Muscle of leg (tissue), 11 donors: ENCODE results near the gene AVEN. TPM values are rescaled to one million over a fixed set of nuclear protein-coding genes. Genes with fewer than 3 reads are reported as not detected.
"Not testable (repeated sequence)": the region's sequence is repeated elsewhere in the genome, so short reads cannot be mapped to it uniquely, and the experiment has no call there.

Experiments used
- DNase-seq: peaks from one replicate; pipeline ENCODE4 v3.0.0; 2013
- H3K27ac ChIP-seq: one replicate; pipeline ENCODE4 v1.5.1; 2013; ENCODE audit warnings: mild to moderate bottlenecking, low read length, control low read depth
- H3K27me3 ChIP-seq: one replicate; pipeline ENCODE4 v1.6.1; 2013; ENCODE audit warnings: low read length; ENCODE audit not compliant: control insufficient read depth, insufficient read depth
- H3K36me3 ChIP-seq: one replicate; pipeline ENCODE4 v1.6.1; 2013; ENCODE audit warnings: low read length; ENCODE audit not compliant: control insufficient read depth, insufficient read depth
- H3K4me1 ChIP-seq: one replicate; pipeline ENCODE4 v1.6.1; 2013; ENCODE audit warnings: low read length; ENCODE audit not compliant: control insufficient read depth, insufficient read depth
- H3K4me3 ChIP-seq: one replicate; pipeline ENCODE4 v1.5.1; 2013; ENCODE audit warnings: low read length, control low read depth
- H3K9me3 ChIP-seq: replicated peaks from 2 replicates; pipeline ENCODE4 v1.6.1; 2013; ENCODE audit warnings: low read depth, low read length; ENCODE audit not compliant: control insufficient read depth
- WGBS: methylation state at CpG from one replicate; pipeline ENCODE4 v1.1.5; 2013; ENCODE audit warnings: missing lambda C conversion rate; ENCODE audit not compliant: insufficient coverage; 5-methylcytosine and 5-hydroxymethylcytosine counted together
- polyA plus RNA-seq, 8 donors: library from polyadenylated mRNA; unstranded; fragments of 120-200 nt; gene quantifications; one replicate each; pipeline versions ENCODE4 v1.2.1 to v1.2.3, GENCODE V29; 2013; ENCODE audit warnings: inconsistent platforms in 1 of 8, low replicate concordance in 1 of 8; ENCODE audit not compliant: insufficient read length in 8 of 8, insufficient read depth in 1 of 8
- total RNA-seq: library from RNA; stranded (reverse); fragments of 120-200 nt; gene quantifications from one replicate; pipeline ENCODE4 v1.2.4, GENCODE V29; 2013

AVEN gene
- total and polyA plus RNA-seq, 9 donors = 16.7 to 22.8 (median 20.0) TPM

DNA sequence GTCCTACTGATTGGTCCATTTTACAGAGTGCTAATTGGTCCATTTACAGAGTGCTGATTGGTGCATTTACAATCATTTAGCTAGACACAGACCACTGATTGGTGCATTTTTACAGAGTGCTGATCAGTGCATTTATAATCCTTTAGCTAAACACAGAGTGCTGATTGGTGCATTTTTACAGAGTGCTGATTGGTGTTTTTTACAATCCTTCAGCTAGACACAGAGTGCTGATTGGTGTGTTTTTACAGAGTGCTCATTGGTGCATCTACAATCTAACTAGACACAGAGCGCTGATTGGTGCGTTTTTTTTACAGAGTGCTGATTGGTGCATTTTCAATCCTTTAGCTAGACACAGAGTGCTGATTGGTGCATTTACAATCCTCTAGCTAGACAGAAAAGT is 20.3 kb downstream of the AVEN start:
- not testable (repeated sequence) for H3K4me3 ChIP-seq, H3K9me3 ChIP-seq, H3K4me1 ChIP-seq, H3K27me3 ChIP-seq, H3K36me3 ChIP-seq, DNase-seq, H3K27ac ChIP-seq
- no CpG with 5 or more reads among the region's 2 CpGs for WGBS

DNA sequence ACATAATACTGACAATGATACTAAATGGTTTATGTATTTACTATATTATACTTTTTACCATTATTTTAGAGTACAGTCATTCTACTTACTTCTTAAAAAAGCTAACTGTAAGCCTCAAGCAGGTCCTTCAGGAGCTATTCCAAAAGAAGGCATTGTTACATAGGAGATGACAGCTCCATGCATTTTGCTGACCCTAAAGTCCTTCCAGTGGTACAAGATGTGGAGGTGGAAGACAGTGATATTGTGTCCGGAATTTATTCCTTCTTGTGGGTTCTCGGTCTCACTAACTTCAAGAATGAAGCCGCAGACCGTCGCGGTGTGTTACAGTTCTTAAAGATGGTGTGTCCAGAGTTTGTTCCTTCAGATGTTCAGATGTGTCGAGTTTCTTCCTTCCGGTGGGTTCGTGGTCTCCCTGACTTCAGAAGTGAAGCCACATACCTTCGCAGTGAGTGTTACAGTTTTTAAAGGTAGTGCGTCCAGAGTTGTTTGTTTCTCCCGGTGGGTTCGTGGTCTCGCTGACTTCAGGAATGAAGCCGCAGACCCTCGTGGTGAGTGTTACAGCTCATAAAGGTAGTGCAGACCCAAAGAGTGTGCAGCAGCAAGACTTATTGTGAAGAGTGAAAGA is 20.9 kb downstream of the AVEN start:
- H3K4me3 ChIP-seq = no peak overlapping the region
- H3K9me3 ChIP-seq = no peaks in the 10 kb centered on the region
- H3K27me3 ChIP-seq = no peaks in the 10 kb centered on the region
- H3K27ac ChIP-seq = no peak overlapping the region
- H3K36me3 ChIP-seq = no peaks in the 10 kb centered on the region
- no peaks in the 10 kb centered on the region for H3K4me1 ChIP-seq
- no peak for DNase-seq
- 94% methylated on average over 14 of the region's 16 CpGs for WGBS

DNA sequence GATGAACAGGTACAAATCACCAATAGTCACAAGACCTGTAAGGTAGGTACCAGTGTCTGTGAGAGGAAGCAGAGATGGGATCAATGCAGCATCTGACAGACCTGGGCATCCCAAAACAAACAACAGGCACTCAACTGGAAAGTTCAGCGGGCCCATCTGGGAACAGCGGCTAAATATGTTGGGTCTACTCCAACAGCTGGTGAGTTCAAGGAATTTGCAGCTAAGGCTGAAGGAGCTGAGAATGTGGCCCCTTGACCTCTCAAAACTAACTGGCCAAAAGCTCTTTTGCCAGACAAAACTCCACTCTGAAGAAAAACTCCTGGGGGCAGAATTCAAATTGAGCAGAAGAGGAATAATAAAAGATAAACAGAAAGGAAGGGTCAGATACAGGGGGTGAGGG is 24.4 kb downstream of the AVEN start:
- no peaks in the 10 kb centered on the region for H3K27me3 ChIP-seq
- no CpG with 5 or more reads among the region's 2 CpGs for WGBS
- no peaks in the 10 kb centered on the region for H3K4me1 ChIP-seq
- no peaks in the 10 kb centered on the region for H3K36me3 ChIP-seq
- no peak overlapping the region for H3K4me3 ChIP-seq
- no peak for DNase-seq
- H3K9me3 ChIP-seq = no peaks in the 10 kb centered on the region
- no peak overlapping the region for H3K27ac ChIP-seq

DNA sequence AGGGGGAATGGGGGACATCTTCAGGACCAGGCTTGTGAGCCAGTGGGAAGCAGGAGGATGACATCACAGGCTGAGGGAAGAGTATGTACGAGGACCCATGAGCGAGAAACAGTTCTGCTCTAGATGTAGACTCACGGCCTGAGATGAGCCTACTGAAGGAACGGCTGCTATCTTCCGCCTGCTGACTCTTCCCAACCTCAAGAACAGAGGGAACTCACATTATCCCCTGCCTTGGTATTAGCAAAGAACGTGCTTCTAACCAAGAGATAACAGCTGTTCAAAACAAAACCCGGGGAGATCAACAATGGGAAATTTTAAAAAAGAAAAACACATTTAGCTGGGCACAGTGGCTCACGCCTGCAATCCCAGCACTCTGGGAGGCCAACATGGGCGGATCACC is 25.3 kb downstream of the AVEN start:
- H3K36me3 ChIP-seq = no peaks in the 10 kb centered on the region

DNA sequence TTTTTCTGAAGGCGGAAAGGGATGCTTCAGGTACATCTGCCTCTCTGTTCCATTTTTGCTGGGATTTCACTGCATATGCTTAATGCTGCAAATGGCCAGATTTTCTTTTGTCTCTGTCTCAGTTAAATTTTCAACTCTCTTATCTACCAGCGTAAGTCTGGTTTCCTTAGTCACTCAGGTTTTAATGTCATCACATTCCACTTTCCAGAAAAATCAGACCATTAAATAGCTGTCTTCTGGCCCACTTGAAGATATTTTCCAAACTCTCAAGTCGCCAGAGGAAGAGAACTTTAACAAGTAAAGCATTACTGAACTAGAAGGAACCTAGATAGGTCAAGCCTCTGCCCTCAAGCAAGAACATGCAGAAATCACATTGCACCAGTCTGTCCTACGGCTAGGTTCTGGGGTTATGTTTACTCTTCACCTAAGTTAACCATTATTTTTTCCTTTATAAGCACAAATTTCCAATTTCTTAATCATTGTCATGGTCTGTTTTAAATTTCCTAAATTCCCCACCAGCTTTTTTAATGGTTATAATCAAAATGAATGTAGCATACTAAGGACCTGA is 26.5 kb downstream of the AVEN start:
- DNase-seq = no peak
- Histone ChIP-seq H3K9me3 (no peaks in the 10 kb centered on the region), H3K27me3 (no peaks in the 10 kb centered on the region), H3K4me1 (no peaks in the 10 kb centered on the region), H3K27ac (no peak overlapping the region), H3K36me3 (no peaks in the 10 kb centered on the region), H3K4me3 (no peak overlapping the region)
- WGBS = 76% methylated on average over 3 of the region's 4 CpGs

More for the DNA sequence above, 25.3 kb downstream of the AVEN start:
- Histone ChIP-seq H3K27ac (no peak overlapping the region), H3K4me1 (no peaks in the 10 kb centered on the region), H3K4me3 (no peak overlapping the region), H3K9me3 (no peaks in the 10 kb centered on the region), H3K27me3 (no peaks in the 10 kb centered on the region)
- DNase-seq = no peak
- 94% methylated on average over 4 of the region's 9 CpGs for WGBS

DNA sequence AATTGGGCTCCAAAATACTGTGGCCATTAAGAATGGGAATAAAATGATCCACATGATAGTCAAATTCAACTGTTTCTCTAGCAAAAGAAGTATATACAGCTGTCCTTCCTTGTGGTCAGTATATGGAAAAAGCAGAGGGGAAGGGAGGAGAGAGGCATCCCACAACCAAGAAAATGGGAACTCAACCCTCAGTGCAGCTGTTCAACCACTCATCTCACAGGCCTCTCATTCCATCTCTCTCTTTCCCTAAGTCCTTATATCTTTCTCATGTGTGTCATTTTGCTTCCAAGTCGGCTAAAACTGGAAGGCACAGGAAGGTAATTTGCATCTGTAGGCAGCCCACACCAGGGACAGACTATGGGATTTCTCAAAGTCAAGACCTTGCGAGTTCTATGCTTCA is 27.5 kb downstream of the AVEN start:
- Histone ChIP-seq H3K4me3 (no peak overlapping the region), H3K4me1 (no peaks in the 10 kb centered on the region)
- peak; percentile 75 for DNase-seq

DNA sequence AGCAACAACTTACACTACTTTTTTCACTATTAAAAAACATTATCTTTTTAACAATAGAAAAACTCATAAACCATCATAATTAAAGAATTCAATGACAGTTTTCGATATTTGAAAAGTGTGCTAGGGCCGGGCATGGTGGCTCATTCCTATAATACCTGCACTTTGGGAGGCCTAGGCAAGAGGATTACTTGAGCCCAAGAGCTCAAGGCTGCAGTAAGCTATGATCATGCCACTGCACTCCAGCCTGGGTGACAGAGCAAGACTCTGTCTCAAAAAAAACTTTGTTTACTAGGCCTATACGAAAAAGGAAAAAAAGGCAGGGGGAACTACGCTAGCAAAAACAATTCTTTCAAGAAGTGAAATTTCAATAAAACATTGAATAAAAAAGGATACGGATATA is 28.1 kb downstream of the AVEN start:
- Histone ChIP-seq H3K36me3 (no peaks in the 10 kb centered on the region), H3K4me1 (no peaks in the 10 kb centered on the region), H3K27ac (no peak overlapping the region), H3K27me3 (no peaks in the 10 kb centered on the region), H3K9me3 (no peaks in the 10 kb centered on the region), H3K4me3 (no peak overlapping the region)
- 89% methylated on average over 2 of the region's 5 CpGs for WGBS
- no peak for DNase-seq

More for the DNA sequence above, 27.5 kb downstream of the AVEN start:
- Histone ChIP-seq H3K9me3 (no peaks in the 10 kb centered on the region), H3K27me3 (no peaks in the 10 kb centered on the region), H3K36me3 (no peaks in the 10 kb centered on the region), H3K27ac (no peak overlapping the region)
- WGBS = 40% methylated on average over 1 of the region's 2 CpGs

DNA sequence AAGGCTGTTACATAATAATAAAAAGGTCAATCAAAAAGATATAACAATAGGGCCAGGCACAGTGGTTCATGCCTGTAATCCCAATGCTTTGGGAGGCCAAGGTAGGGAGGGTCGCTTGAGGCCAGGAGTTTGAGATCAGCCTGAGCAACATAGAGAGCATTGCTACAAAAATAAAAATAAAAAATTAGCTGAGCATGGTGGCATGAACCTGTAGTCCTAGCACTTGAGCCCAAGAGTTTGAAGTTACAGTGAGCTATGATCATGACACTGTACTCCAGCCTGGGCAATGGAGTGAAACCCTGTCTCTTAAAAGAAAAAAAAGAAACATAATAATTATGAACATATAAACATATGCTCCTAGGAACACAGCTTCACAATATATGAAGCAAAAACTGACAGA is 29.3 kb downstream of the AVEN start:
- H3K4me3 ChIP-seq = no peak overlapping the region
- H3K27ac ChIP-seq = no peak overlapping the region
- H3K4me1 ChIP-seq = no peaks in the 10 kb centered on the region
- no peaks in the 10 kb centered on the region for H3K36me3 ChIP-seq
- H3K9me3 ChIP-seq = no peaks in the 10 kb centered on the region
- H3K27me3 ChIP-seq = no peaks in the 10 kb centered on the region
- no peak for DNase-seq
- WGBS = 100% methylated on average over 1 of the region's 1 CpG

DNA sequence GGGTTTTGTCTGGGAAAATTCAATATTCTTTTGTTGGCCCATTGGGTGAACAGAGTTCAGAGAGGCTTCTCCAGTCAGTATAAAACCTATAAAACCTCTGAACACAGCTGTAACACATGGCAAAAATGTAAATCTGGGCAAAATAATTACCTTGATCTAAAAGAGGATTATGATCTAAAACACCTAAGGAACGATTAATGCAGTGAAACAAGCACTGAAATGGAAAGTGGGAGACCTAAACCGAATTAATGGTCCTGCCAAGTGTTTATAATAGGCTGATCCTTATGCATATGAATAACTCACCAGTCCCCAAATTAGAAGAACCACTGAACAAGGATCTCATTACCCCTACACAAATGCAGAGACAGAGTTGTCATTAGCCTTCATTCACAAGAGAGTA is 32.6 kb downstream of the AVEN start:
- H3K27ac ChIP-seq = no peak overlapping the region
- no peaks in the 10 kb centered on the region for H3K4me1 ChIP-seq
- no peak overlapping the region for H3K4me3 ChIP-seq
- no peak for DNase-seq
- no CpG with 5 or more reads among the region's 2 CpGs for WGBS
- H3K36me3 ChIP-seq = no peaks in the 10 kb centered on the region
- H3K27me3 ChIP-seq = no peaks in the 10 kb centered on the region
- H3K9me3 ChIP-seq = no peaks in the 10 kb centered on the region

DNA sequence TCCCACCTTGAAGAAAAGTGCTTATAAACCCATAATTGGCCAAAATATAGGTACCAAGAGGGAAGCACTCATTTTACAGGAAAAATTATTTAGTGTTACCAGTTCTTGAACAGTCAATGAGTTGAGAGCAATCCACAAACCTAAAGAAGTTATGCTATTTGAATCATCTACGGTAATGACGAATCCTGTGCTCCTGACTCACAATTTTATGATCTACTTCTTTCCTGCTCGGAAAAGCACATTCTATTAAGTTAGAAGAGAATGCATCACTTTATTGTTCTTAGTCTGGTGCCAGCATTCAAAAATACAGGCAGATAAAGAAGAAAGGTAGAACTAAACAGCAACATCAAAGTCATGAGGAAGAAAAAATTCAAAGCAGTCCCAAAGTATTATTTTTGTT is 37.5 kb downstream of the AVEN start:
- Histone ChIP-seq H3K4me1 (no peaks in the 10 kb centered on the region), H3K9me3 (no peaks in the 10 kb centered on the region), H3K4me3 (no peak overlapping the region), H3K27ac (no peak overlapping the region), H3K36me3 (no peaks in the 10 kb centered on the region), H3K27me3 (no peaks in the 10 kb centered on the region)
- no CpG with 5 or more reads among the region's 3 CpGs for WGBS
- no peak for DNase-seq

DNA sequence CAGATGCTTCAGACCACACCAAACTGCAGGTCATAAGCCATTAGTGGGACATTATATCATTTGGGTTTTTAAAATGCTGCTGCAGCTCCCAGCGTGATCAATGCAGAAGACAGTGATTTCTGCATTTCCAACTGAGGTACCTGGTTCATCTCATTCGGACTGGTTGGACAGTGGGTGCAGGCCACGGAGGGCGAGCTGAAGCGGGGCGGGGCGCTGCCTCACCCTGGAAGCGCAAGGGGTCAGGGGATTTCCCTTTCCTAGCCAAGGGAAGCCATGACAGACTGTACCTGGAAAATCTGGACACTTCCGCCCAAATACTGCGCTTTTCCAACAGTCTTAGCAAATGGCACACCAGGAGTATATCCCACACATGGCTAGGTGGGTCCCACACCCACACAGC is 43.3 kb downstream of the AVEN start:
- H3K4me3 ChIP-seq, H3K36me3 ChIP-seq, H3K4me1 ChIP-seq, H3K9me3 ChIP-seq, H3K27me3 ChIP-seq, H3K27ac ChIP-seq, DNase-seq: not testable (repeated sequence)
- 100% methylated on average over 7 of the region's 10 CpGs for WGBS
